K562 (cell line): ENCODE results near the gene PARP15. TPM values are rescaled to one million over a fixed set of nuclear protein-coding genes. Genes with fewer than 3 reads are reported as not detected.

ENCODE experiments used
- ATAC-seq: fragments of 200-7000 bp; cut with Tn5 transposase; 3 replicates; pipeline ENCODE4 v1.9.1; 2020; ENCODE audit warnings: moderate library complexity
- BruUV-seq: library from RNA; stranded (reverse); fragments of 400-500 nt; replicated peaks from 2 replicates; lab custom pipeline; 2021; lab: Mats Ljungman, UMichigan
- CTCF ChIA-PET: fragments of 300-600 bp; formaldehyde crosslinking; extraction: SDS; loops from one replicate; lab custom pipeline; 2021; ENCODE audit warnings: low intra/inter-chr PET ratio; lab: Yijun Ruan, JAX
- POLR2A ChIA-PET: fragments of 300-600, 350-650 bp; sonication (Branson Sonifier 250); formaldehyde crosslinking; extraction: SDS; loops from one replicate; lab custom pipeline; 2021; ENCODE audit warnings: antibody characterized with exemption, inconsistent platforms; lab: Yijun Ruan, JAX
- DNase-seq, 4 experiments: peaks; one replicate each; pipeline versions ENCODE4 v3.0.0 to v3.0.0-alpha.2; 2011 to 2018; ENCODE audit warnings: low spot score in 3 of 4, mixed read lengths in 3 of 4; ENCODE audit errors: extremely low read depth in 1 of 4
- FAIRE-seq: peaks from 2 replicates; lab custom pipeline; 2011; peaks lifted over from hg19 to GRCh38; lab: Jason Lieb, UNC
- H2AFZ ChIP-seq: 2 replicates; pipeline ENCODE4 v1.6.0; 2011; ENCODE audit warnings: low read depth, low read length, control low read depth, inconsistent platforms
- H3K27ac ChIP-seq: fragments of 200-600 bp; 3 replicates; pipeline ENCODE4 v1.8.0; 2011; ENCODE audit warnings: low read depth, mild to moderate bottlenecking, control low read depth, inconsistent platforms, low read length, moderate library complexity, mixed read lengths; ENCODE audit errors: extremely low read depth
- H3K27me3 ChIP-seq, 2 experiments: fragments of 300-600 bp in 1 of 2; 2 replicates in 1 of 2; 3 replicates in 1 of 2; pipeline versions ENCODE4 v1.6.0 to v1.8.0; 2011; ENCODE audit warnings: inconsistent platforms in 2 of 2, low read length in 2 of 2, mild to moderate bottlenecking in 1 of 2, mixed read lengths in 1 of 2, moderate library complexity in 1 of 2; ENCODE audit not compliant: control insufficient read depth in 2 of 2, insufficient read depth in 2 of 2
- H3K36me3 ChIP-seq: fragments of 300-600 bp; 3 replicates; pipeline ENCODE4 v1.8.0; 2011; ENCODE audit warnings: mild to moderate bottlenecking, low read length, inconsistent platforms; ENCODE audit not compliant: control insufficient read depth, insufficient read depth
- H3K4me1 ChIP-seq, 2 experiments: fragments of 200-600 bp in 1 of 2; replicated peaks in 1 of 2; 2 replicates in 1 of 2; 3 replicates in 1 of 2; pipeline versions ENCODE4 v1.5.1 to v1.8.0; 2011; ENCODE audit warnings: inconsistent platforms in 2 of 2, low read length in 2 of 2, mild to moderate bottlenecking in 1 of 2, mixed read lengths in 1 of 2, moderate library complexity in 1 of 2; ENCODE audit not compliant: control insufficient read depth in 2 of 2, insufficient read depth in 2 of 2
- H3K4me2 ChIP-seq: 2 replicates; pipeline ENCODE4 v1.6.1; 2011; ENCODE audit warnings: low read length, control low read depth, inconsistent platforms, mixed read lengths; ENCODE audit not compliant: insufficient read depth
- H3K4me3 ChIP-seq: fragments of 200-600 bp; sonication (generic), shearing (Covaris generic); 2 replicates; pipeline ENCODE4 v1.5.1; 2016; ENCODE audit warnings: control low read depth, inconsistent platforms
- H3K79me2 ChIP-seq: fragments of 200-600 bp; 3 replicates; pipeline ENCODE4 v1.8.0; 2011; ENCODE audit warnings: low read length, inconsistent platforms; ENCODE audit not compliant: control insufficient read depth, insufficient read depth
- H3K9ac ChIP-seq, 2 experiments: 2 replicates each; pipeline versions ENCODE4 v1.6.0 to v1.6.1; 2011; ENCODE audit warnings: low read depth in 2 of 2, low read length in 2 of 2, control low read depth in 1 of 2, inconsistent platforms in 1 of 2, mild to moderate bottlenecking in 1 of 2, mixed read lengths in 1 of 2; ENCODE audit not compliant: insufficient read depth in 1 of 2
- H3K9me1 ChIP-seq: one replicate; pipeline ENCODE4 v1.6.0; 2011; ENCODE audit warnings: inconsistent platforms, mild to moderate bottlenecking, low read length, moderate library complexity; ENCODE audit not compliant: control insufficient read depth, insufficient read depth
- H3K9me3 ChIP-seq: replicated peaks from 2 replicates; pipeline ENCODE4 v1.5.1; 2011; ENCODE audit warnings: low read depth, low read length, inconsistent platforms; ENCODE audit not compliant: control insufficient read depth, insufficient read depth
- H4K20me1 ChIP-seq: replicated peaks from 2 replicates; pipeline ENCODE4 v1.6.1; 2011; ENCODE audit warnings: low read length, inconsistent platforms, mixed read lengths; ENCODE audit not compliant: control insufficient read depth, insufficient read depth
- BCLAF1 ChIP-seq, 2 experiments: fragments of 450-650 bp in 1 of 2; IDR thresholded peaks; 2 replicates each; pipeline ENCODE4 v1.6.1; 2011 to 2017; ENCODE audit warnings: low read depth in 2 of 2, antibody characterized with exemption in 1 of 2, borderline replicate concordance in 1 of 2, low read length in 1 of 2, mild to moderate bottlenecking in 1 of 2, mixed read lengths in 1 of 2; ENCODE audit not compliant: control insufficient read depth in 1 of 2
- NR3C1 ChIP-seq: sonication (generic); formaldehyde crosslinking; IDR thresholded peaks from 2 replicates; pipeline ENCODE4 v1.8.1; 2022; ENCODE audit warnings: missing genetic modification reagents
- RBM25 ChIP-seq: fragments of 200-400 bp; formaldehyde crosslinking; IDR thresholded peaks from 2 replicates; pipeline ENCODE4 v1.6.1; 2018; ENCODE audit warnings: low read length, low read depth, moderate library complexity; ENCODE audit not compliant: severe bottlenecking
- WGBS: fragments of 100-300 bp; shearing (Covaris generic); methylation state at CpG from one replicate; pipeline ENCODE4 v1.1.6; 2016; ENCODE audit warnings: low coverage, mixed read lengths; ENCODE audit not compliant: insufficient coverage; ENCODE audit errors: missing lambda C conversion rate; 5-methylcytosine and 5-hydroxymethylcytosine counted together
- in situ Hi-C: fragments of 300-500 bp; cut with MboI; formaldehyde crosslinking; loops from 4 replicates; pipeline ENCODE4 v1.15.0; 2018; ENCODE audit warnings: inconsistent platforms, mixed read lengths
- intact Hi-C: fragments of 100-400 bp; cut with micrococcal nuclease; formaldehyde crosslinking; loops from 2 replicates; pipeline ENCODE4 v1.14.2; 2022
- polyA plus RNA-seq, 8 experiments: library from polyadenylated mRNA; depleted of rRNA in 4 of 8; stranded (reverse) in 5 of 8; unstranded in 3 of 8; fragments of >200 nt; fragmentation: Nextera tagmentation in 2 of 8; fragmentation: Illumina TruSeq in 1 of 8; extraction: Ambion mirVana in 2 of 8; extraction: Trizol in 1 of 8; gene quantifications; 2 replicates each; pipeline versions ENCODE4 v1.2.1 to v1.2.3, GENCODE V29; 2011 to 2014; ENCODE audit warnings: inconsistent platforms in 1 of 8, missing spikeins in 1 of 8
- total RNA-seq, 7 experiments: library from RNA; depleted of rRNA in 6 of 7; stranded (reverse); fragments of >200 nt in 6 of 7; fragmentation: Illumina TruSeq in 2 of 7; extraction: Trizol in 2 of 7; gene quantifications; 2 replicates each; pipeline versions ENCODE4 v1.2.1 to v1.2.3, GENCODE V29; 2011 to 2021; ENCODE audit warnings: low replicate concordance in 1 of 7

The PARP15 gene
- total and polyA plus RNA-seq, 9 of the 15 experiments (the other 6 are each of a cell fraction or from before 2014, with no cell fraction given) = 0.05 to 0.40 (median 0.13) TPM

- in situ Hi-C loops = no loop called here
- FAIRE-seq (no peak), ATAC-seq (no peak), DNase-seq (no peak)
- POLR2A ChIA-PET = interaction anchor here (0.7 kb wide), 1 partner anchor 19 kb away, joined by 3 read pairs; no protein-coding TSS in a partner anchor
- Histone ChIP-seq H3K4me3 (no peak overlapping the region), H3K36me3 (no peaks in the 10 kb centered on the region), H3K4me2 (no peak overlapping the region), H3K27ac (no peak overlapping the region), H4K20me1 (no peaks in the 10 kb centered on the region), H2AFZ (no peak overlapping the region), H3K27me3 (no peaks in the 10 kb centered on the region; a peak in 1 of 5 replicates), H3K9ac (no peak overlapping the region), H3K9me1 (no peaks in the 10 kb centered on the region), H3K79me2 (no peaks in the 10 kb centered on the region), H3K4me1 (peaks cover 0 to 6% of the 10 kb centered on the region in 2 experiments; a peak in 1 of 5 replicates), H3K9me3 (0 out of 2 replicates have a peak, but pooled peaks cover 9% of the 10 kb centered on the region)
- intact Hi-C loops = no loop called here
- WGBS = 13% methylated on average over 2 of the region's 2 CpGs
- CTCF ChIA-PET = no interaction called here
- no TSS peak for BruUV-seq
- no peak for TF ChIP-seq BCLAF1 (IDR thresholded peaks at IDR 0.05; ENCODE audit: borderline replicate concordance in 1 of 2, control insufficient read depth in 1 of 2, low read depth in 2 of 2, low read length in 1 of 2)
- peak; percentile 66 for TF ChIP-seq RBM25
- TF ChIP-seq NR3C1 (CRISPR knock-in tag) = no peak
Observed at GRCh38 chr3:122581622-122582021, 4.2 kb downstream of the PARP15 start.
